Measurements from ENCODE around the gene LRRC23. TPM values are rescaled to one million over a fixed set of nuclear protein-coding genes. Genes with fewer than 3 reads are reported as not detected.

Gene LRRC23
- polyA plus RNA-seq, 1 donor from 2014 or later, result 4.9 TPM

DNA sequence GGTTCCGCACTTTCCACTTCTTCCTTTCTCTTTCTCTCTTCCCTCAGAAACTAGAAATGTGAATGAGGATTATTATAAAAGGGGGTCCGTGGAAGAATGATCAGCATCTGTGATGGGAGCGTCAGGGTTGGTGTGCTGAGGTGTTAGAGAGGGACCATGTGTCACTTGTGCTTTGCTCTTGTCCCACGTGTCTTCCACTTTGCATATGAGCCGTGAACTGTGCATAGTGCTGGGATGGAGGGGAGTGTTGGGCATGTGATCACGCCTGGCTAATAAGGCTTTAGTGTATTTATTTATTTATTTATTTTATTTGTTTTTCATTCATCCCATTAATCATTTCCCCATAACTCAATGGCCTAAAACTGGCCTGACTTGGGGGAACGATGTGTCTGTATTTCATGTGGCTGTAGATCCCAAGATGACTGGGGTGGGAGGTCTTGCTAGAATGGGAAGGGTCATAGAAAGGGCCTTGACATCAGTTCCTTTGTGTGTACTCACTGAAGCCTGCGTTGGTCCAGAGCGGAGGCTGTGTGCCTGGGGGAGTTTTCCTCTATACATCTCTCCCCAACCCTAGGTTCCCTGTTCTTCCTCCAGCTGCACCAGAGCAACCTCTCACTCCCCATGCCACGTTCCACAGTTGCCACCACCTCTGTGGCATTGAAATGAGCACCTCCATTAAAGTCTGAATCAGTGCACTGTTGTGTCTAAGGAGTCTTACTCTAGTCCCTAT is 18.5 kb downstream of the LRRC23 start:
- Mint-ChIP-seq H3K4me3 (peak overlapping the region; percentile 34 to 90 (median 64)), H3K9me3 (no peaks in the 10 kb centered on the region), H3K27me3 (no peaks in the 10 kb centered on the region), H3K27ac (peak overlapping the region; percentile 64 to 89 (median 89)), H3K36me3 (no peaks in the 10 kb centered on the region), H3K4me1 (peaks cover 27 to 43% (median 36%) of the 10 kb centered on the region in 3 donors)

DNA sequence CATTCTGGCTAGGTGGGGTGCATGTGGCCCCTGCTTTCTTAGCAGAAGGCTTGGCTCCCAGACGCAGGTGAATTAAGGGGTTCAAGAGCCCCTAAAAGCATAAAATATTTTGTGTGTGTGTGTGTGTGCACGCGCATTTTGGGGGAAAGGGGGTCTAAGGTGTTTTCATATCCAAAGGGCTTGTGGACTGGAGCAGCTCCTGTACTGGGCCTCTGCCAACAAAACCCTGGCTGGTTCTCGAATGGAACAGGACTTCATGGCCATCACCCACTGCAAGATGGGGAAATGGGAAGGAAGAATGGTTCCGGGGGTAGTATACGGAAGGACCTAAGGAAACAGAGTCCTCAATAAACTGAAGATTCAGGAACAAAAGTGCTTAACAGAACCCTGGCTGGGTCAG is 19.2 kb downstream of the LRRC23 start:
- Mint-ChIP-seq H3K27ac (peak overlapping the region in 2 of 3 donors; percentile 64 to 86), H3K4me1 (peaks cover 31 to 46% (median 37%) of the 10 kb centered on the region in 3 donors), H3K9me3 (no peaks in the 10 kb centered on the region), H3K36me3 (no peaks in the 10 kb centered on the region), H3K4me3 (peak overlapping the region in 2 of 4 donors; percentile 54 to 90), H3K27me3 (no peaks in the 10 kb centered on the region)

DNA sequence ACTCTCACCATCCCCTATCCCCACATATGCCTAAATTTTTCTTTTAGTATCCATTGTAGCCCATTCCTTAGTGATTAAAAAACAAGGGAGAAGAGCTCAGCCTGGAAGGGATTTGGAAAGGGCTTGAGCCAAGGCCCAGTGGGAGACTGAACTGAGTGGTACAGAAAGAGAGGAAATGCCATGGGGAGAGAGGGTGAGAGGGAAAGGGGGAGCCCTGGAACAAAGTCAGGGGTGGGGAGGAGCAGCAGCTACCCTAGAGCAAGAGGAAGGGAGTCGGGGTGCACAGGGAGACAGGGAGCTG is 20.6 kb downstream of the LRRC23 start:
- Mint-ChIP-seq H3K27ac (peak overlapping the region in 1 of 3 donors; percentile 53), H3K27me3 (no peaks in the 10 kb centered on the region), H3K4me3 (peak overlapping the region in 2 of 4 donors; percentile 21 to 60), H3K36me3 (no peaks in the 10 kb centered on the region), H3K9me3 (no peaks in the 10 kb centered on the region), H3K4me1 (peaks cover 34 to 51% (median 40%) of the 10 kb centered on the region in 3 donors)

DNA sequence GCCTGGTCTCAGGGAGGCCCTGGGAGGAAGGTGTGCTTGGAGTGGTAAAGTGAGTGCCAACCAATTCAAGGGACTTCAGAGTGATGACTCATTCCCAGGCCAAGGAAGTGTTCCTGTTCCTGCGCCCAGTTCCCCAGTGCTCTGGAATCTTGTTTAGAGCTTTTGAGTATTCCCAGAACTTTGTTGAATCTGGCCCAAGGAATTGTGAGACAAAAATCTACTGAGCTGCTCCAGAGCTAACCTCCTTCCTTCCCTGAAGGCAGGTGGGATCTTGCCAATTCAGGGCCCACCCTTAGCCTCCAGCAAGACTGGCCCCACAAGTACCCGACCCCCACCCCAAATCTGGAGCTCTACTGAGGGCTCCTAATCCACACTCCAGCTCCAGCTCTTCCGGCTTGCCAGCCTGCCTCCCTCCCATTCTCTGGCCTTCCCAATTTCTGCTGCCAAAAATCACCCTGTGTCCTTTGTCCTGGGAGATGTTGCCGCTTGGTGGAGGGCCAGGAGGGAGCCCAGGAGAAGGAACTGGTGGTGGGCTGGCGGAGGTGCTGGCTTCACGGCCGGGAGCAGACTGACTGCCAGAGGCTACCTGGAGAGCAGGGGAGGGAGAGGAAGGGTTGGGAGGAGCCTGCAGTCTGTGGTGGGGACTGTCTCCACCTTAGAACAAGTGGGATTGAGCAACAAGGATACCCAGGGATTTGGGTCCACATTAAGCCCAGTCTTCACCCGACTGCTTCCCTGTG is 21.1 kb downstream of the LRRC23 start:
- Mint-ChIP-seq H3K36me3 (no peaks in the 10 kb centered on the region), H3K9me3 (no peaks in the 10 kb centered on the region), H3K27ac (peak overlapping the region in 2 of 3 donors; percentile 53 to 75), H3K4me3 (peak overlapping the region in 3 of 4 donors; percentile 59 to 94 (median 65)), H3K4me1 (peaks cover 35 to 52% (median 40%) of the 10 kb centered on the region in 3 donors), H3K27me3 (no peaks in the 10 kb centered on the region)

DNA sequence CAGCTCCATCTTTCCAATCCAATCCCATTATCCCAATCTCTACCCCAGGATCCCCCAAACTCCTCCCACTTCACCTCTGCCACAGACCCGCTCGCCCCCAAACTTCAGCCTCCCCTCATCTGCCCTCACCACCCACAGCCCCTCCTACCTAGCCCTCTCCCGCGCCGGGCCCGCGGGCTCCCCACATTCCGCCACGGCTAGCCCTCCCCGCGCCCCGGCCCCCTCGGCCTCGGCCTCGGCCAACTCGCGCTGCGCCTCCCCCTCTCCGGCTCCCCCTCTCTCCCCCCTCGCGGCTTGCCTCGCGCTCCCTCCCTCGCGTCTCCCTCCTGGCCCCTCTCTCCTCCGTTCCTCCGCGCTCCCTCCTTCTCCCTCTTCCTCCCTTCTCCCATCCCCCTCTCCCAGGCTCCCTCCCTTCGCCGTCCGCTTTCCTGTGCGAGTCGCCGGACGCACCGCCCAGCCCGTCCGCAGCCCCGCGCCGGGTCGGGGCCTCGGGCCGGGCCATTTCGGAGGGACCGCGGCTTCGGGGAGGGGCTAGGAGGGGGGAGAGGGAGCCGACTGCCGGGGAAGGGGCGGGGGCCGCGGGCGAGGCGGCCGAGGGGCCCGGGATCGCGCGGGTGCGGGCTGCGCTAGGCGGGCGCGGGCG is 22.9 kb downstream of the LRRC23 start, which contains the start of gene ATN1:
ATN1 (plus strand) TSS at position 581 of the 643 bp plus-strand sequence. CDS start 6,043 bp downstream, outside the sequence.
- peaks cover 36 to 48% (median 40%) of the 10 kb centered on the region in 3 donors for H3K4me1 Mint-ChIP-seq
- H3K27me3 Mint-ChIP-seq, result no peaks in the 10 kb centered on the region
- H3K36me3 Mint-ChIP-seq, result no peaks in the 10 kb centered on the region
- peak within 1 kb of the TSS; percentile 92 to 97 (median 93) for H3K27ac Mint-ChIP-seq
- H3K9me3 Mint-ChIP-seq, result no peaks in the 10 kb centered on the region
- peak within 1 kb of the TSS; percentile 84 to 95 (median 94) for H3K4me3 Mint-ChIP-seq

DNA sequence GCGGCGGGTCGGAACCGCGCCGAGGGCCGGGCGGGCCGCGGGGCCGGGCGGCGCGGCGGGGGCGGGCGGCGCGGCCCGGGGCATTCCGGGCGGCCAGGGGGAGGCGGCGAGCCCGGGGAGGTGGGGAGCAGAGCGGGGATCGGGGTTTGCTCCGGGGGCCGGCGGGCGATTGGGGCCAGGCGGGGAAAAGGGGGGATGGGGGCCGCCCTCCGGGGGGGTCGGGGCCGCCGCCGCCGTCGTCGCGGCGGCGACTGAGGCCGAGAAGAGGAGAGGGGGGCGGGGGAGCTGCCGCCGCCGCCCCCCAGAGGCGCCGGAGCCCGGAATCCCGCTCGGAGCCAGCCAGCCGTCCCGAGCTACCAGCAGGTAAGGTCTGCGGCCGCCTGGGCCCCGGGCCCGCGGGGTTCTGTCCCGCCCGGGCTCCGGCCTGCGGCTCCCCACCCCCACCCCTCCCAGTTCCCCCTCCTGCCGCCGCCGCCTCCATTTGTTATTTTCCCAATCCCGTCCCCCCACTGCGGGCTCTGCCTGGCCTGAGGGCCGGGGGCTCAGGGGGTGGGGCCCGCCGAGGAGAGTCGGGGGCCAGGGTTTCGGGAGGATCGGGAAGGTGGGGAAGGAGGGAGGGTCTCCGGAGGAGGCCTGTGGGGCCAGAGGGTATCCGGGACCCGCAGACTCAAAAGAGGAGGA is 23.5 kb downstream of the LRRC23 start:
- Mint-ChIP-seq H3K27ac (peak overlapping the region; percentile 92 to 97 (median 93)), H3K9me3 (no peaks in the 10 kb centered on the region), H3K27me3 (no peaks in the 10 kb centered on the region), H3K4me1 (peaks cover 31 to 42% (median 40%) of the 10 kb centered on the region in 3 donors), H3K36me3 (no peaks in the 10 kb centered on the region), H3K4me3 (peak overlapping the region; percentile 84 to 95 (median 92))

DNA sequence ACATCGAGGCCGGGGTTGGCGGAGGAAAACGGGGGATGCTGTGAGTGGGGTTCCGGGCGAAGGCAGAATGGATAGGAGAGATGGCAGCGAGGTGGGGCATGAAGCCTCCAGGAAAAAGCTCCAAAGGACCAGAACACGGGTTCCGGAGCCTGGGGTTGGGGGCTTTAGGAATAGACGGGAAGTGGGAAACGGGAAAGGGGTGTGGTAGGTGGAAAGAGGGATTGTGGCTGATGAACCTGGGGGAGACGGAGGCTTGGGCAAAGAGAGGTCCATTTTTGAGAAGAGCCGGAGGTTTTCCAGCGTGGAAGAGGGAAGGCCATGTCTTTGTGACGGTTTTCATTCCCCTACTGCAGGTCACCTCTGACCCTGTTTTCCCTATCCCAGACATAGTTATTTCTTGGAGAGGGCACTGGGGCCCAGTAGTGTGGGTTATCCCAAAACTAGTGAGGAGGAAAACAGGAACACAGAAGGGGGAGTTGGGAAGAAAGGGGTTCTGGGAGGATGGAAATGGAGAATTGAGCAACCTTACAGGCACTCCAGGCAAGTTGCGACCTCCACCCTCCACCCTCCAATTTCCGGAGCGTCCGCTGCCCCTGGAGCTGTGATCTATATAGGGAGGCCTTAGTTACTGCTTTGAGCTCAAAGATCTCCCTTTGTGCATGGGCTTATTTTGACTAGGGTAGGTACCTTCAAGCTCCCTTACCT is 24.2 kb downstream of the LRRC23 start:
- Mint-ChIP-seq H3K27ac (peak overlapping the region; percentile 92 to 97 (median 93)), H3K9me3 (no peaks in the 10 kb centered on the region), H3K36me3 (no peaks in the 10 kb centered on the region), H3K4me3 (peak overlapping the region; percentile 84 to 95 (median 92)), H3K27me3 (no peaks in the 10 kb centered on the region), H3K4me1 (peaks cover 25 to 36% (median 36%) of the 10 kb centered on the region in 3 donors)

DNA sequence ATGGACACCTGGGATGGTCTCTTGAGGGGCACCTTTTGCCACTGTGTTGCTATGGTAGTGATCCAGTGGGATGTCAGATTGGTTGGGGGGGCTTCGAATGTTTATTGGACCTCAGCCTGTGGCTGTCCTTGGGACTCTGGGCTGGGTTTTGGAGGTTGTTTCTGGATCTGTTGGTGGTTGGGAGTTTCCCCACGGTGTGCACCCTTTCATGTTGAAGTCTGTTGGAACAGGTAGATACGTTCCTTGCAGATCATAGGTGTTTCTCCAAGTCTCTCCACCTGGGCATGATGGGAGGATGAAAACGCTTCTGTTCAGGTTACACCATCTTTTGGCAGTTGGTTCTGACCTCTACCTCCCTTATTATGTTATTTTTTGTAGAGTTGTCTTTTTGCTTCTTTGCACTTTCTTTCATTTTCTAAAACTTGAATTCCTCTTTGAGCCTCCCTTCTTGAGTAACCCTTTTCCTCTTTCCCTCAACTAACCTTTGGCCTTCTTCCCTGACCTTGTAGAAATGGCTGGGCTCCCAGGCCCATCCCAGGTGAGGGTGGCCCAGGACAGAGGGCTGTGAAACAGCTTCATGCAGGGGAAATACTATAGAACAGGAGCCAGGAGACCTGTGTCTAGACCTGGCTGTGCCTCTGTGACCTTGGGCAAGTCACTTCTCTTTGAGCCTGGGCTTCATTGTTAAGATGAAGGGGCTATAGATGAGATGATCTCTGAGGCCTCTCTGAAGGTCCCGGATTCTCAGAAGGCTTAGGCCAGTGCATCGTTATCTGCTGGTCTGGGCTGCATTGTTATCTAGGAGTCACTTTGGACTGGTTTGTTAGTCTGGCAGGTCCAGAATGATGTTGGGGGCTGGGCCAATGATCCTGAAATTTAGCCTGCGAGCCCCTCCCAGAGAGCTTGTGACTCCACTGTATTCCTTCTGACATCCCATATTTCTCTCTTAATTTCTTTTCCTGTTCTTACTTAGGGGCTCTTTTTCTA is 25.1 kb downstream of the LRRC23 start:
- Mint-ChIP-seq H3K9me3 (no peaks in the 10 kb centered on the region), H3K27me3 (no peaks in the 10 kb centered on the region), H3K4me1 (peaks cover 17 to 32% (median 28%) of the 10 kb centered on the region in 3 donors), H3K36me3 (no peaks in the 10 kb centered on the region), H3K4me3 (peak overlapping the region; percentile 83 to 95 (median 88)), H3K27ac (peak overlapping the region; percentile 78 to 93 (median 85))

DNA sequence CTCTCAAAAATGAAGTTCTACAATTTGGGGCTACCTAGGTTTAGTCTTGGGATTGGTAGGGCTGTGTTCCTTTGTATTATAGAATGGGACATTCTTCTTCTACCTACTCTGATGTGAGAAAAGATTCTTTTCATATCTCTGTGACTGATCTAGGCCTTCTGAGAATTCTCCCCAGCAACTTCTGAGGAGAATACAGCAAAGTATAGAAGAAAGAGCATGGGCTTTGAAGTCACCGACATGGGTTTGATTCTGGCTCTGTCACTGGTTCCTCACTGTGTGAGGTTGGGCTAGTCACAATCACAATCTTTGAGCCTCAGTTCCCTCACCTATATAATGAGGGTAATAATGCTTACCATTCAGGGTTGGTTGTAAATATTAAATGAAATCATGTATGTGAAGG is 28.1 kb downstream of the LRRC23 start:
- H3K4me3 Mint-ChIP-seq, result peak overlapping the region in 1 of 4 donors; percentile 78
- peaks cover 3% of the 10 kb centered on the region for H3K36me3 Mint-ChIP-seq
- peak overlapping the region in 1 of 3 donors; percentile 75 for H3K27ac Mint-ChIP-seq
- peaks cover 18 to 35% (median 29%) of the 10 kb centered on the region in 3 donors for H3K4me1 Mint-ChIP-seq
- H3K9me3 Mint-ChIP-seq, result no peaks in the 10 kb centered on the region
- H3K27me3 Mint-ChIP-seq, result no peaks in the 10 kb centered on the region

DNA sequence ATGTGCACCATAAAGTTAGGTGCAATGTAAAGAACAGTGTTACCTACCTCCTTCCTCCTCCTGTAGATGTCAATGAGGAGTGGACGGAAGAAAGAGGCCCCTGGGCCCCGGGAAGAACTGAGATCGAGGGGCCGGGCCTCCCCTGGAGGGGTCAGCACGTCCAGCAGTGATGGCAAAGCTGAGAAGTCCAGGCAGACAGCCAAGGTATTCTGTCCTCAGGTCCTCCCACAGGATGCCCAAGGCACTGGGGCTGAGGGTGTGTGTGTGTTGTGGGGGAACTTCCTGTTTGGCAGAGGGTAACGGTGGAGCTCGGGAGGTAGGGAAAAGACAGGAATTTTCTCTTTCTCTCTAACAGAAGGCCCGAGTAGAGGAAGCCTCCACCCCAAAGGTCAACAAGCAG is 29.5 kb downstream of the LRRC23 start:
- H3K9me3 Mint-ChIP-seq, result no peaks in the 10 kb centered on the region
- no peaks in the 10 kb centered on the region for H3K27me3 Mint-ChIP-seq
- H3K36me3 Mint-ChIP-seq, result peaks cover 3% of the 10 kb centered on the region
- peak overlapping the region in 2 of 3 donors; percentile 69 to 75 for H3K27ac Mint-ChIP-seq
- H3K4me1 Mint-ChIP-seq, result peaks cover 19 to 34% (median 26%) of the 10 kb centered on the region in 3 donors
- peak overlapping the region in 1 of 4 donors; percentile 89 for H3K4me3 Mint-ChIP-seq

DNA sequence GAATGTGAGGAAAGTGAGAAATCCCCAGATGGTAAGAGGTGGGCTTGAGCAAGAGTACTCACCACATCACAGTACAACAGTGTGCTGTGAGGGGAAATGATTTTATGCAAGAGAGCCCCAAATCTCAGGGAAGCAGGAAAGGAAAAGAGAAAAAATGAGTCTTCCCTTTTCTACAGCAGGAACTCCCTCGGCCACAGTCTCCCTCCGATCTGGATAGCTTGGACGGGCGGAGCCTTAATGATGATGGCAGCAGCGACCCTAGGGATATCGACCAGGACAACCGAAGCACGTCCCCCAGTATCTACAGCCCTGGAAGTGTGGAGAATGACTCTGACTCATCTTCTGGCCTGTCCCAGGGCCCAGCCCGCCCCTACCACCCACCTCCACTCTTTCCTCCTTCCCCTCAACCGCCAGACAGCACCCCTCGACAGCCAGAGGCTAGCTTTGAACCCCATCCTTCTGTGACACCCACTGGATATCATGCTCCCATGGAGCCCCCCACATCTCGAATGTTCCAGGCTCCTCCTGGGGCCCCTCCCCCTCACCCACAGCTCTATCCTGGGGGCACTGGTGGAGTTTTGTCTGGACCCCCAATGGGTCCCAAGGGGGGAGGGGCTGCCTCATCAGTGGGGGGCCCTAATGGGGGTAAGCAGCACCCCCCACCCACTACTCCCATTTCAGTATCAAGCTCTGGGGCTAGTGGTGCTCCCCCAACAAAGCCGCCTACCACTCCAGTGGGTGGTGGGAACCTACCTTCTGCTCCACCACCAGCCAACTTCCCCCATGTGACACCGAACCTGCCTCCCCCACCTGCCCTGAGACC is 31.0 kb downstream of the LRRC23 start:
- H3K4me3 Mint-ChIP-seq, result peak overlapping the region in 3 of 4 donors; percentile 17 to 96 (median 89)
- peak overlapping the region; percentile 31 to 98 (median 75) for H3K27ac Mint-ChIP-seq
- H3K4me1 Mint-ChIP-seq, result peaks cover 14 to 22% (median 17%) of the 10 kb centered on the region in 3 donors
- H3K36me3 Mint-ChIP-seq, result peaks cover 3% of the 10 kb centered on the region
- no peaks in the 10 kb centered on the region for H3K27me3 Mint-ChIP-seq
- H3K9me3 Mint-ChIP-seq, result no peaks in the 10 kb centered on the region

DNA sequence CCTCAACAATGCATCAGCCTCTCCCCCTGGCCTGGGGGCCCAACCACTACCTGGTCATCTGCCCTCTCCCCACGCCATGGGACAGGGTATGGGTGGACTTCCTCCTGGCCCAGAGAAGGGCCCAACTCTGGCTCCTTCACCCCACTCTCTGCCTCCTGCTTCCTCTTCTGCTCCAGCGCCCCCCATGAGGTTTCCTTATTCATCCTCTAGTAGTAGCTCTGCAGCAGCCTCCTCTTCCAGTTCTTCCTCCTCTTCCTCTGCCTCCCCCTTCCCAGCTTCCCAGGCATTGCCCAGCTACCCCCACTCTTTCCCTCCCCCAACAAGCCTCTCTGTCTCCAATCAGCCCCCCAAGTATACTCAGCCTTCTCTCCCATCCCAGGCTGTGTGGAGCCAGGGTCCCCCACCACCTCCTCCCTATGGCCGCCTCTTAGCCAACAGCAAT is 31.6 kb downstream of the LRRC23 start:
- Mint-ChIP-seq H3K4me1 (peaks cover 11 to 22% (median 13%) of the 10 kb centered on the region in 3 donors), H3K4me3 (peak overlapping the region; percentile 70 to 96 (median 88)), H3K36me3 (peaks cover 3% of the 10 kb centered on the region), H3K27me3 (no peaks in the 10 kb centered on the region), H3K27ac (peak overlapping the region; percentile 89 to 98 (median 93)), H3K9me3 (no peaks in the 10 kb centered on the region)
